Type B pancreatic cell (in vitro differentiated cells): ENCODE data around the gene MYBPC2. TPM values are rescaled to one million over a fixed set of nuclear protein-coding genes. Genes with fewer than 3 reads are reported as not detected.

Source experiments
- DNase-seq: peaks from one replicate; pipeline ENCODE4 v3.0.0; 2021; ENCODE audit warnings: mixed read lengths; ENCODE audit not compliant: unreplicated experiment; ENCODE audit errors: extremely low spot score
- H3K27ac Mint-ChIP-seq: 2 replicates; pipeline ENCODE4 v1.8.0; 2021; ENCODE audit warnings: mild to moderate bottlenecking, mixed read lengths
- H3K27me3 Mint-ChIP-seq: 2 replicates; pipeline ENCODE4 v1.8.0; 2021; ENCODE audit warnings: mixed read lengths
- H3K36me3 Mint-ChIP-seq: 2 replicates; pipeline ENCODE4 v1.8.0; 2021; ENCODE audit warnings: mixed read lengths
- H3K4me1 Mint-ChIP-seq: one replicate; pipeline ENCODE4 v1.8.0; 2021; ENCODE audit warnings: mixed read lengths; ENCODE audit not compliant: unreplicated experiment
- H3K4me3 Mint-ChIP-seq: 2 replicates; pipeline ENCODE4 v1.8.0; 2021; ENCODE audit warnings: mild to moderate bottlenecking, mixed read lengths
- H3K9me3 Mint-ChIP-seq: 2 replicates; pipeline ENCODE4 v1.8.0; 2021; ENCODE audit warnings: mixed read lengths
- total RNA-seq: library from RNA; stranded (reverse); gene quantifications from 2 replicates; pipeline ENCODE4 v1.2.1, GENCODE V29; 2021; ENCODE audit warnings: low replicate concordance
- TF ChIP-seq, protein P1 (sequence below): fragments of 200-600 bp; sonication (generic); conservative IDR thresholded peaks from 2 replicates; pipeline ENCODE4 v1.5.0; 2021; ENCODE audit warnings: antibody characterized with exemption, mild to moderate bottlenecking

MYBPC2 gene
- total RNA-seq, 1 donor from 2014 or later = 0.12 TPM

GRCh38 chr19:50475101-50475568 is 42.4 kb downstream of the MYBPC2 start:
- no peak for DNase-seq
- TF ChIP-seq, protein P1, sequence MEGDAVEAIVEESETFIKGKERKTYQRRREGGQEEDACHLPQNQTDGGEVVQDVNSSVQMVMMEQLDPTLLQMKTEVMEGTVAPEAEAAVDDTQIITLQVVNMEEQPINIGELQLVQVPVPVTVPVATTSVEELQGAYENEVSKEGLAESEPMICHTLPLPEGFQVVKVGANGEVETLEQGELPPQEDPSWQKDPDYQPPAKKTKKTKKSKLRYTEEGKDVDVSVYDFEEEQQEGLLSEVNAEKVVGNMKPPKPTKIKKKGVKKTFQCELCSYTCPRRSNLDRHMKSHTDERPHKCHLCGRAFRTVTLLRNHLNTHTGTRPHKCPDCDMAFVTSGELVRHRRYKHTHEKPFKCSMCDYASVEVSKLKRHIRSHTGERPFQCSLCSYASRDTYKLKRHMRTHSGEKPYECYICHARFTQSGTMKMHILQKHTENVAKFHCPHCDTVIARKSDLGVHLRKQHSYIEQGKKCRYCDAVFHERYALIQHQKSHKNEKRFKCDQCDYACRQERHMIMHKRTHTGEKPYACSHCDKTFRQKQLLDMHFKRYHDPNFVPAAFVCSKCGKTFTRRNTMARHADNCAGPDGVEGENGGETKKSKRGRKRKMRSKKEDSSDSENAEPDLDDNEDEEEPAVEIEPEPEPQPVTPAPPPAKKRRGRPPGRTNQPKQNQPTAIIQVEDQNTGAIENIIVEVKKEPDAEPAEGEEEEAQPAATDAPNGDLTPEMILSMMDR = no peak
- H3K9me3 Mint-ChIP-seq = no peaks in the 10 kb centered on the region
- H3K4me3 Mint-ChIP-seq = peak overlapping the region; percentile 76
- peak overlapping the region; percentile 69 for H3K27ac Mint-ChIP-seq
- peaks cover 12% of the 10 kb centered on the region for H3K4me1 Mint-ChIP-seq
- peaks cover 3% of the 10 kb centered on the region for H3K27me3 Mint-ChIP-seq
- peaks cover 18% of the 10 kb centered on the region for H3K36me3 Mint-ChIP-seq

DNA sequence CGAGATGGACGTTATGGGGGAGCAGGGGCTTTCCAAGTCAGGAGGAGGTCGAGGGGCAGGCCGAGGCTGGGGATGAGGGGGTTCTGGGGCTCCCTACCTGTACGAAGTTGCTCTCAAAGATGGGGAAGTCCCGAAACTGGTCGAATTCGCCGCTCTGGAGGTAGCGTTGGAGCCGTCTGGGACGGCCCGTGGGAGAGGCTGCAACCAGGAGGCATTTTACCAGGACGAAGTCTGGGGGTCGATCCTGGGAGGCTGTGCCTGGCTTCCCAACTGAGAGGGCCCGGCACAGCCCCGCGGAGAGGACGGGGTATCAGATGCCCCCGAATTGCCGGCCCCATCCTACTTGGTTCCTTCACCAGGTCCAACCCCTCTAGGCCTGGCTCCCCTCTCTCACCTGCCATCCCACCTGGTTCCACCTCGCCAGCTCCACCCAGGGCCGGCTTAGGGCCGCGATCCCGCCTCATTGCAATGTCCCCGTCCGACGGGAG is 43.1 kb downstream of the MYBPC2 start:
- no peaks in the 10 kb centered on the region for H3K9me3 Mint-ChIP-seq
- peak overlapping the region; percentile 99 for H3K4me3 Mint-ChIP-seq
- H3K4me1 Mint-ChIP-seq = peaks cover 12% of the 10 kb centered on the region

GRCh38 chr19:50476224-50476906 is 43.7 kb downstream of the MYBPC2 start, which contains the start of the genes EMC10 and GARIN5A:
TSS of gene EMC10 (plus strand) at chr19:50476507. CDS start at chr19:50476545, 38 bp downstream.
TSS of gene GARIN5A (minus strand) at chr19:50476848. CDS start at chr19:50476388, 460 bp downstream.
- H3K4me3 Mint-ChIP-seq = peak within 1 kb of the TSS; percentile 99
- no peaks in the 10 kb centered on the region for H3K9me3 Mint-ChIP-seq
- H3K4me1 Mint-ChIP-seq = peaks cover 12% of the 10 kb centered on the region
- peak; percentile 95 for DNase-seq
- TF ChIP-seq, protein P1 = no peak
- H3K36me3 Mint-ChIP-seq = peaks cover 18% of the 10 kb centered on the region
- H3K27me3 Mint-ChIP-seq = peaks cover 3% of the 10 kb centered on the region
- peak within 1 kb of the TSS; percentile 99 for H3K27ac Mint-ChIP-seq

More for the DNA sequence above, 43.1 kb downstream of the MYBPC2 start:
- H3K36me3 Mint-ChIP-seq = peaks cover 18% of the 10 kb centered on the region
- H3K27me3 Mint-ChIP-seq = peaks cover 3% of the 10 kb centered on the region
- peak overlapping the region; percentile 99 for H3K27ac Mint-ChIP-seq
- TF ChIP-seq, protein P1 = no peak
- DNase-seq = no peak

DNA sequence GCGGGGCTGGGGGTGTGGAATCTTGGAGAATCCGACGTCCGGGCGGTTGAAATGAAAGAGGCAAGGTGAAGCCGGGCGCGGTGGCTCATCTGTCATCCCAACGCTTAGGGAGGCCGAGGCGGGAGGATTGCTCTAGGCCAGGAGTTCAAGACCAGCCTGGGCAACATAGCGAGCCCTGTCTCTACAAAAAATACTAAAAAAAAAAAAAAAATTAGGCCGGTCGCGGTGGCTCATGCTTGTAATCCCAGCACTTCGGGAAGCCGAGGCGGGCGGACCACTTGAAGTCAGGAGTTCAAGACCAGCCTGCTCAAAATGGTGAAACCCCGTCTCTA is 44.2 kb downstream of the MYBPC2 start:
- H3K27ac Mint-ChIP-seq = peak overlapping the region; percentile 99
- peaks cover 3% of the 10 kb centered on the region for H3K27me3 Mint-ChIP-seq
- TF ChIP-seq, protein P1 = no peak
- peaks cover 12% of the 10 kb centered on the region for H3K4me1 Mint-ChIP-seq
- H3K36me3 Mint-ChIP-seq = peaks cover 18% of the 10 kb centered on the region
- H3K4me3 Mint-ChIP-seq = peak overlapping the region; percentile 99
- H3K9me3 Mint-ChIP-seq = no peaks in the 10 kb centered on the region
- DNase-seq = no peak

DNA sequence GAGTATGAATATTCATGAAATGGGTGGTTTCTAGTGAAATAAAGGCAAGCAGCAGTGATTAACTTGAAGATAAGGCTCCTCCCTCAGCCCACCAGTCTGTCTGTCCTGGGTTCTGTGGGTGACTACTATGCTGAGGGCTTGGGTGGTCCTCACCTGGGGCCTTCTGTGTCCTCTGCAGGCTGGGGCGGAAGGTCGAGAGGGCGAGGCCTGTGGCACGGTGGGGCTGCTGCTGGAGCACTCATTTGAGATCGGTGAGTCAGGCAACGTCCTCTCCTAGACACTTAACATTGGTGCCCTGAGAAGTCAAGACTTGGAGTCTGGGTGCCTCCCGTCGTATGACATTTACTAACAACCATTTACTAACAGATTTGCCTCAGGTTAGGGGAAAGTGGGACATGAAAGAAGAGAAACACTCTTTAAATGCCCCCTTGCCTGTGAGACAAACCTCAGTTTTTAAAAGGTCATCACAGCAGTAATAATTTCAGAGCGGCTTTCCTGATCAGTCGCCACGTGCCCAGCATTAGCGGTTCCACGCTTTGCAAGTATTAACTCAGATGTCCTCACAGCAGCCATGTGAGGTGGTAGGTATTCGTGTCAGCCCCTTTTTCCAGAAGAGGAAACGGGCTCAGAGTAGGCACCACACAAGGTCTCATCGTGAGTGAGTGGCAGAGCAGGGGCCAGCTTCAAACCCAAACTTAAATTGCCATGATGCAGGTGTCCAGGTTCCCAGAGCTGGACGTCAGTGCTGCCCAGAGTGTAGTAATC is 45.2 kb downstream of the MYBPC2 start:
- peaks cover 12% of the 10 kb centered on the region for H3K4me1 Mint-ChIP-seq
- peaks cover 18% of the 10 kb centered on the region for H3K36me3 Mint-ChIP-seq
- TF ChIP-seq, protein P1 = no peak
- no peaks in the 10 kb centered on the region for H3K9me3 Mint-ChIP-seq
- peaks cover 3% of the 10 kb centered on the region for H3K27me3 Mint-ChIP-seq
- no peak for DNase-seq
- peak overlapping the region; percentile 99 for H3K27ac Mint-ChIP-seq
- H3K4me3 Mint-ChIP-seq = peak overlapping the region; percentile 99
